T-helper 2 cell treated with Interferon-gamma antibody and Interleukin-4, amounts not matched to agents 100 ng/mL and 5 ng/mL, for 36 hours (primary cell): Measurements from ENCODE around the gene IREB2. TPM values are rescaled to one million over a fixed set of nuclear protein-coding genes. Genes with fewer than 3 reads are reported as not detected.
"Not testable (repeated sequence)": the region's sequence is repeated elsewhere in the genome, so short reads cannot be mapped to it uniquely, and the experiment has no call there.

ENCODE experiments used
- intact Hi-C: fragments of 100-400 bp; cut with micrococcal nuclease; formaldehyde crosslinking; loops from one replicate; pipeline ENCODE4 v1.15.1; 2023
- total RNA-seq: library from RNA; stranded (reverse); gene quantifications from 2 replicates; pipeline ENCODE4 v1.2.3, GENCODE V29; 2022

Gene IREB2, protein sequence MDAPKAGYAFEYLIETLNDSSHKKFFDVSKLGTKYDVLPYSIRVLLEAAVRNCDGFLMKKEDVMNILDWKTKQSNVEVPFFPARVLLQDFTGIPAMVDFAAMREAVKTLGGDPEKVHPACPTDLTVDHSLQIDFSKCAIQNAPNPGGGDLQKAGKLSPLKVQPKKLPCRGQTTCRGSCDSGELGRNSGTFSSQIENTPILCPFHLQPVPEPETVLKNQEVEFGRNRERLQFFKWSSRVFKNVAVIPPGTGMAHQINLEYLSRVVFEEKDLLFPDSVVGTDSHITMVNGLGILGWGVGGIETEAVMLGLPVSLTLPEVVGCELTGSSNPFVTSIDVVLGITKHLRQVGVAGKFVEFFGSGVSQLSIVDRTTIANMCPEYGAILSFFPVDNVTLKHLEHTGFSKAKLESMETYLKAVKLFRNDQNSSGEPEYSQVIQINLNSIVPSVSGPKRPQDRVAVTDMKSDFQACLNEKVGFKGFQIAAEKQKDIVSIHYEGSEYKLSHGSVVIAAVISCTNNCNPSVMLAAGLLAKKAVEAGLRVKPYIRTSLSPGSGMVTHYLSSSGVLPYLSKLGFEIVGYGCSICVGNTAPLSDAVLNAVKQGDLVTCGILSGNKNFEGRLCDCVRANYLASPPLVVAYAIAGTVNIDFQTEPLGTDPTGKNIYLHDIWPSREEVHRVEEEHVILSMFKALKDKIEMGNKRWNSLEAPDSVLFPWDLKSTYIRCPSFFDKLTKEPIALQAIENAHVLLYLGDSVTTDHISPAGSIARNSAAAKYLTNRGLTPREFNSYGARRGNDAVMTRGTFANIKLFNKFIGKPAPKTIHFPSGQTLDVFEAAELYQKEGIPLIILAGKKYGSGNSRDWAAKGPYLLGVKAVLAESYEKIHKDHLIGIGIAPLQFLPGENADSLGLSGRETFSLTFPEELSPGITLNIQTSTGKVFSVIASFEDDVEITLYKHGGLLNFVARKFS
- 72.8 and 78.6 TPM in 2 replicates for total RNA-seq

DNA sequence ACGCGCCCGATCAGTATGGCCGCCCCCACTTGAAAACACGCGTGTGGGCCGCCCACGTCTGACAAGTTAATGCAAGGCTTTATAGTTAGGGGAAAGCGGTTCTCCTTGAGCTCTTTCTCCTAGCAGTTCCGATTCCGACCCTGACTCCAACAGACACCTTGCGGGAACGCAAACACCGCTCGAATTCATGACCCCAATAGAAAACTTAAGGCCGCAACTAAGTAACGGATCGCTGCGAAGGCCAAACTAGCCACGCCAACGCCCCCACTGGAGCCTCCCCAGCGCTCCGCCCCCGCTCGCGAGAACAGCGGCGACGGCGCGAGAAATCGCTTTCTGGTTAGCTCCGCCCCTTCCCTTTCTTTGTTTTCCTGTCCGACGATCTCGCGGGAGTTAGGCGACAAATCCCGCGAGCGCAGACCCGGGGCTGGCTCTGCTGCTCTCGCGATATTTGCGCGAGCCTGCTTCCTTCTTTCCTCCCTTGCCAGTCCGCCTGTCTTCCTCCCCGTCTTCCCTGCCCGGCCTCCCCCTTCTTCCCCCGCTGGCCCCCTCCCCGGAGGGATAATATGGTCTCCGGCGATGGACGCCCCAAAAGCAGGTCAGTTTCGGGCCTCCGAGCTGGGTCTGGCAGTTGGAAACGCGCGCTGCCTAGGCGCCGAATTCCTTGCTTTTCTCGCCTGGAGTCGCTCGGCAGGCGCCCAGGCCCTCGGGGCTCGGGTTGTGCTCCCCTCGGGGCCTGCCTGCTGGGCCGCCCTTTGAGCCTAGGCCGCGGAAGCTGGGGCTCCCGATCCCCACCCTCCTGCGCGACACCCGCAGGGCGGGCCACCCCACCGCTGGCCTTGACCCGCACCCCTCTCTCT lies at the start of gene IREB2:
IREB2 (plus strand) TSS at position 455 of the 857 bp plus-strand sequence; CDS start at position 577, 122 bp downstream.
- intact Hi-C loops = loop anchor here (1.0 to 10.0 kb wide), 5 partner anchors 15 to 434 kb away; partner anchors contain the start of genes IDH3A, MORF4L1, PSMA4 and SKIC8

DNA sequence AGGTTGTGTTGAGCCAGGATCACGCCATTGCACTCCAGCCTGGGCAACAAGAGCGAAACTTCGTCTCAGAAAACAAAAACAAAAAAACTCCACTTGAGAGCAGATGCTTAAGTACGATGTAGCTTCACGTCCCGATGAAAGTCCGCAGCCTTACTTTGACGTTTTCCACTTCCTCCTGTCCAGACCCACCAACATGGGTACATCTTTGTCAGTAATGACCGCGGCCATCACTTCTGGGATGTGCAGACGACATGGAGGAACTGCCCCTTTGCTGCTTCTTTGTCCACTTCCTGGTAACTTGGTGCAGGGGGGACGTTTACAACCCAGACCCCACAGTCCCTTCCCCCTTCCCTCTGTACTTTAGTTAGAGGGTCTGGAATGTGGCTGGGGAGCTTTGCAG lies 49.2 kb upstream of the IREB2 start:
- intact Hi-C loops = no loop called here

DNA sequence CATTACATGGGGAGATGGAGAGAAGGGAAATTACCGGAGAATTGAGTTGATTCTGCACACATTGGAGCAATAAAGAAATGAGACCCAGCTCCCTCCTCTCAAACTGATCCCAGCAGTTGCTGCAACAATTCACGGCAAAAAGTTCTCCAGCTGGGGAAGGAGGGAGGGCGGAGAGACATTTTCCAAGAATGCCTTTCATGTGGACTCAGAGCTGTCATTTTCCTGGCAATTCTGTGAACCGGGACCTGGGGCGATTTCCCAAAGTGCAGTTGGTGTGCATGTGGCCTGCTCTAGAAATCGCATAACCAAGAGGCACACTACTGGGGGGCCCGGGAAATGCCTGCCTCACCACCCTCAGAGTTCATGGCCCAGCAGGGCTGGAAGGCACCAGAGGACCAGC lies 48.7 kb upstream of the IREB2 start:
- intact Hi-C loops = no loop called here

DNA sequence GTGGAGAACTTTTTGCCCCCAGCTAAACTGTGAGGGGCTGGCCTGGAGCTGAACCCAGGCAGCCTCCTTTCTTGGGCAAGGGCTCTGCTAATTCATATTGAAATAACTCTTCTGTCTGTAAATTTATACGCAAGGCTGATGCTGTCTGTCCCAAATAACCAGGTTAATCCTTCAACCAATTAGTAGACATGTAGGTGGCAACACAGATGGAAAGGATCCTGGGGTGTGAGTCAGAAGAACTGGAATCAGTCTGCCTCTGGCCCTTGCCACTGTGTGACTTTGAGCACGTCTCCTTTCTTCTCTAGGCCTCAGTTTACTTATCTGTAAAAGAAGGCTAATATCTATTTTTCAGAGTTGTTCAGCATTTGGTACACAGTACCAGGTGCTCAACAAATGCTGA lies 48.3 kb upstream of the IREB2 start:
- intact Hi-C loops = no loop called here

DNA sequence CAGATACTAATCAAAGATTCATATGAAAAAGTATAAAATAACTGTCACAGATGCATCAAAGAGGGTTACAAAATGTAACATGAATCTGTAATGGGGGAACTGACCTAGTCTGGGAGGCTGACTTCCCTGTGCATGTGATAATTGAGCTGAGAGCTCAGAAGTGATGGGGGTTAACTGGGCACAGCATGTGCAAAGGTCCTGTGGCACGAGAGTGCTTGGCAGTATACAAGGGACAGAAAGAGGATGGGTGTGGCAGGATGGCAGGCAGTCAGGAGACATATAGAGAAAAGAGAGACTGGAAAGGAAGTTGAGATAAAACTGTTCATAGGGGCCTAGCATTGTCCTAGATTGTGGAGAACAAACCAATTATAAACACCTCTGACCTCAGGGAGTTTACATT lies 47.8 kb upstream of the IREB2 start:
- intact Hi-C loops = no loop called here

DNA sequence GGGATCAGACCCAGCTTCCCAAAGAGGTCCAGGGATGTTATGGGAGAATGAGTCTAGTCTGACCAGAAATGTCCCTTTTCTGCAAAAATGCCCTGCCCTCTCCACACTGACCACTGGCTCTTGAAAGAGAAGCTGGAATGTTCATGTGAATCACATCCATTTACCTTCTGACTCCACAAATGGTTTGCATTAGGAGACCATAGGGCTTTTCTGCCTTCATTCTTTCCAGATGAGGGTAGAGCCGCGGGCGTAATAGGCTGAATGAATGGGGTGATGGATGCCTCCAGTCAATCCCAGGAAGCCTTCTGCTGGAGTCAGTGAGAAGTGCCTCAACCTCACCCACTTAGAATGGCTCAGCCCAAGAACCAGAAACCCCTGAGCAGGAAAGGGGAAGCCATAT lies 47.2 kb upstream of the IREB2 start:
- intact Hi-C loops = no loop called here

DNA sequence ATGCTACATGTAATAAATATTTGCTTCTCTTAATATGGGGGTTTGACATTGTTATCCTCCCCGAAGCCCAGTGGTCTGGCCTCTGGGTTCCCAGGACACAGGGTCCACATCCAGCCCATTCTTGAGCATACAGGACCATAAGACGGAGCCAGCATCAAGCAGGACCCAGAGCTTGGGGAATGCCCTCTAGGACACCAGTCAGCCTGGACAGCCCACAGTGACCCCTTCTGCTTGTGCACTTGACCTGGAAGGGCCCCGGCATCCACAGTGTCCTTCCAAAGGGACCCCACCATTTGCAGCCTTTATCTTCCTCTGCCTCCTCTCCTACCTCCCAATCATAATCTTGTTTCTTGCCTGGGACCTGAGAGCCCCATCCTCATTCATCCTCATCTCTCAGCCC lies 46.2 kb upstream of the IREB2 start:
- intact Hi-C loops = no loop called here

DNA sequence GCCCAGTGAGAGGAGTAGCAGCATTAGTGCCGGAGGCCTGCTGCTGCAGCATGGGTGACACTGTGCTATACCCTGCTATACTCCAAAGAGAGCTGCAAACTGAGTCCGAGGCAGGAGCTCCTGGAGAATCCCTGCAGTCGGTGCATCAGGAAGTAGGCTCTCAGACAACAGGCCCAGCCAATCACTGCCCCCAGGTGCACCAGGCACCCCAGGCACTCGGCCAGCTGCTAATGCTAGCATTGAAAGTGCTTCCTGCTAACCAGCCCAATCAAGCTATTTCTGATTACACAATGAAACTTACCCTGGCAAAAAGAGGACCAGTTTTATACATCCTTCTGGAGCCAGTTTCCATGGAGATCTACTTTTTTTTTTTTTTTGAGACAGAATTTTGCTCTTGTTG lies 45.6 kb upstream of the IREB2 start:
- intact Hi-C loops = no loop called here

DNA sequence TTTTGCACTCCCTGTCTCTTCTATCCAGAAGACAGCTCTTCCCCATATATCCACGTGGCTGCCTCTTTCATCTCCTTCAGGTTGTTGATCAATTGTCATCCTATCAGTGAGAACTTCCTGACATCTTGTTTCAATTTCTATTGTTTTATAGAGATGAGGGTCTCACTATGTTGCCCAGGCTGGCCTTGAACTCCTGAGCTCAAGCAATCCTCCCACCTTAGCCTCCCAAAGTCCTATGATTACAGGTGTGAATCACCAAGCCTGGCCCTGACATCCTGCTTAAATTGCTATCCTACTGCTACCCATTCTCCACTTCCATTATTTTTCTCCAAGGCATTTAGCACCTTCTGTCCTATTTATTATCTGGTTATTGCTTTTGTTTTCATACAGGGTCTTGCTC lies 44.9 kb upstream of the IREB2 start:
- intact Hi-C loops = no loop called here

DNA sequence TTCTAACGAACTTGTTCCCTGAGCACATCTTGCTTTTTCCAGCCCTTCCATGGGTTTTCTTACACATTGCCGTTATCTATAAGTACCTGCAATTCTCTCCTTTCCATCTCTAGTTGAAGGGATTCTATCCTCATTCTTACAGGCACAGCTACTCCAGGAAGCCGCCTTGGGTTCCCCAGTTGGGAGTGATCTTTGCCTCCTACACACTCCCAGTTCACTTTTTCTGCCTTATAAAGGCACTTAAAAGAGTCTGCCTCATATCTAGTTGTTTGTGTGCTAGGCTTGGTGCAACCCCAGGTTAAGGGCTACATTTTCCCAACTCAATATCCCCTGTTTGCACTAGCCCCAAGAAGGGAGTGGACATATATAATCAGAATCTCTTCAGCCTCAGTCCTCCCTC lies 44.0 kb upstream of the IREB2 start:
- intact Hi-C loops = no loop called here

DNA sequence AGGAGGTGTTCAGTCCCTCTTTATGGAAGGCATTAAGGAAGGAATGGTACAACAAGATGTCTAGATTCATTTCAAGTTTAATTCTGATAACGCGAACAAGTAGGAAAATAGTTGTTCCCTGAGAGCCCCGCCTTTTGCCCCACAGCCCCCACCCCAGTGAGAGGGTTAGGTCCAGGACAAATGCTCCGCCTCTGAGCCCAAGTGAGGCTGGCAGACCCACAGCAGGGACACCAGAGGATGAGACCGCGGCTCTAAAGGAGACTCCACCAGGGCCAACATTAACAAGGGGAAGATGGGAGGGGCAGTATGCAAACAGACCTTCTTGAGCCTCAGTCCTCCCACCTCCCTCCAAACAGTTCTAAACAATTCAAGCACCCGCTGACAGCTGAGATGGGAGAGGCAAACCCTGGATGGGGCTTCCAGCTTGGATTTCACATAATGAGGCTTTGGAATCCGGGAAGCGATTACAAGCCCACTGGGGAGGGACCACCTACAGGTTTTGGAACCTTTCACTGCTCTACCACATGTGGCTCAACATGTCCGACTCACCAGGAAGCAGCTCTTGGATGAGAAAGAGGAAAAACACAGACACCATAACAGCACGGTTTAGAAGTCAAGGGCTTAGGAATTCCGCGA lies 42.9 kb upstream of the IREB2 start:
- intact Hi-C loops = no loop called here

DNA sequence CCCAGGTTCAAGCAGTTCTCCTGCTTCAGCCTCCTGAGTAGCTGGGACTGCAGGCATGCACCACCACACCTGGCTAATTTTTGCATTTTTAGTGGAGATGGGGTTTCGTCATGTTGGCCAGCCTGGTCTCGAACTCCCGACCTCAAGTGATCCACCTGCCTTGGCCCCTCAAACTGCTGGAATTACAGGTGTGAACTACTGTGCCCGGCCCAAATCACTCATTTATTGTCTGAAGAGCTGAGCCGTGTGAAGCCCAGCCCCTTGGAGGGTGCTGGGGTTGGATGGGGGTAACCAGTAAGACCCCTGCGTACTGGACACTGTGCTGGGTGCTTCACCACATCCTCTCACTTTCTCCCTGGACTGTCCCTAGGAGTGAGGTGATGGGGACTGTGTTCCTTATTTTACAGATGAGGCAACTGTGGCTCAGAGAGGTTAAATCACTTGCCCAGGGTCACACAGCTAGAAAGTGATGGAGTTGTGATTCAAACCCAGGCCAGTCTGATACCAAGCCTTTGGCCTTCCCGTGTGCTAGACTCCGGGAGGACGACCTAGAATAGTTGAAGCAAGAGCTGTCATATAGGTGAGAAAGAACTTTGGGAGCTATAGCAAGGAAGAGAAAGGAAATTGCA lies 41.7 kb upstream of the IREB2 start:
- intact Hi-C loops = no loop called here

DNA sequence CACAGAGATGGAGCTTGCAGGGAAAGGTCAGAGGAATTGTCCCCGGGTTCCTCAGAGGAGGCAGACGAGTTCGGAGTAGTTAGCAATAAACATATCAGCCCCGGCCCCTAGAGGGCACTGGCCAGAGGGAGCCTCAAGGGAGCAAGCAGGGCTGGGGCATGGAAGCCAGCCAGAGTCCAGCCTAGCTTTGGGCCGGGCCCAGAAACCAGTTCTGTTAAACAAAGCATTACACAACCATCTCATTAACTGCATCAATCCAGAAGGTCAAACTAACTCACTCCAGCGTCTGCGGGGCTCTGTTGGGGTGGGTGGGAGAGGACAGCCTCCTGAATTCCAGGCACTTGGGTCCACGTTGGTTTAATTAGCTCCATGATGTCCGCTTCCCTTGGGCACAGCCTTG lies 41.0 kb upstream of the IREB2 start:
- intact Hi-C loops = no loop called here

DNA sequence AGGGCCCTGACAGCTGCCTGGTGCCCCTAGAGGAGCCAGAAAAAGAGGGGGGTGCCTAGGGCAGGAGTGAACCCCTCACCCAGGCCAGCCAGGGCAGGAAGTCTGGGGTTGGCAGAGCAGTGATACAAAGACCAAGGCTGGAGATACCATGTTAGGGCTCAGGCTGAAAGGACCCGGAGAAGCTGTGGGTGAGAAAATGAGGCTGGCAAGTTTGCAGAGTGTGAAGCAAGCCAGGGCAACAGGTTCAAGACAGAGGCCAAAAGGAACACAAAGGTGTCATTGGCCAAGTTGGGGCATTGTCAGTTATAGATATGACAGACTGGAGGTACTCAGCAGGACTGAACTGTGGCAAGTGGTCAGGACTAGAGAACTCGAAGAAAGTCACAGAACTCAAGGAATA lies 40.6 kb upstream of the IREB2 start:
- intact Hi-C loops = no loop called here

DNA sequence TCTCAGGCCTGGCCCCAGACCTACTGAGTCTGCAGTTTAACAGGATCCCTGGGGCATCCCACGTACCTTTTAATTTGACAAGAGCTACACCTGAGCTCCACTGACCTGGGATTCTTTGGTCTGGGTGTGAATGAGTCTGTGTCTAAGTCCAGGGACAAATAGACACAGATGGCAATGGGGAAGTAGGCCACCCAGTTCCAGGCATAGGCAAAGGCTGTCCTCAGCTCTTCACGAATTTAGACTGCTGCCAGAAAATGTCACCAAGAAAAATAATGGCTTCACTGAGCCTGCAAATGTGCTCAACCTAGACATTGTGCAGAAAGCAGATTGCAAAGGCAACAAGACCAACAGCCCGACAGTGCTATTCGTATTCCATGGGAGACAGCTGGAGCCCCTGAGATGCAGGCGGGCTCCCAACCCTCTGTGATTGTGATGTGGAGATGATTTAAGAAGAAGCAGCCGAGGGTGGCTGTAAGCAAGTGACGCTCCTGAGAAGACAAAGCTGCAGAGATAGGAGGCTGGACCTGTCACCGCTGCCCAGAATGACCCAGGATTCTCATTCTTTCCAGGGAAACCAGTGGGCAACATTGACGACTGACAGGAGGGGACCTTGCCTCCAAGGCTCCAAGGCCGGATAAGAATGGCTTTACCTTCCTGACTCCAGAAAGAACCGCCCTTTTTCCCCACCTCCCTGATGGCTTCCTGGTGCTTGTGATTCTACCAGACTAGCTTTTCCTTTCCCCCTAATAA lies 39.8 kb upstream of the IREB2 start:
- intact Hi-C loops = no loop called here

DNA sequence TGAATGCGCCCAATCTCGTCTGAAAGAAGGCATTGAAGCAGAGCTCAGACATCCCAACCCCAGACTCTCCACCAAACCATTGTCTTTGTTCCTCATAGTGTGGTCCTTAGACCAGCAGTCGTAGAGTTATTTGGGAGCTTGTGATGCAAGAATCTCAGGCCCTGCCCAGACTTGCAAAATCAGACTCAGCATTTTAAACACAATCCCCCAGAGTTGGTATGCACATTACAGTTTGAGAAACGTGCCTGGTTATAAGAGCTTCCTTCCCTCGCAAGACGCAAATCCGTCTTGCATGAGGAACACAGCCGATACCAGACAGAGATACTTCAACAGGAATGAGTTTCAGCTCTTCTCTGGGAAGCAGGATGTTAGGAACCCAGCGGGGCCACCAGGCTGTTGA lies 38.9 kb upstream of the IREB2 start:
- intact Hi-C loops = no loop called here

DNA sequence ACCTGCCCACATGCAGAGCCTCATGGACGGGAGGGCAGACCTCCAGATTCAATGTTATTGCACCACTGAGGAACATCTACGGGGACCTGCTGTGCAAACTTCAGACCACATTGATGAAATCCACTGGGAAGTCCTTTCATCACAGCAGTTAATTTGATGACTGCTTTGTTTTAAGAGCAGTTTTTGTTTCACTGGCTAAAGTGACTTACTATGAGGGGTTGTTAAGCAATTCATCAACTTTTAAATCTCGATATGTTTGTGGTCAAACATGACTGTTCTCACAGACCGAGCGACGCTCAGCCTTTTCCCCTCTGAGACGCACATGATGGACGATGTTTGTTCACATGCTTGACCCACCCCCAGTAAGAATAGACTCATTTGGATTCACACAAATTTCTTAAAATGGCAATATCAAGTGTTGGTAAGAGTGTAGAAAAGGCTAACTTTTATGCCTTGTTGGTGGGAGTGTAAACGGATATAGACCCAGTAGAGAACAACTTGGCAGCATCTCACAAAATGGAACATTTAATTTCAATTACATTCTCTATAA lies 35.9 kb upstream of the IREB2 start:
- intact Hi-C loops = no loop called here

DNA sequence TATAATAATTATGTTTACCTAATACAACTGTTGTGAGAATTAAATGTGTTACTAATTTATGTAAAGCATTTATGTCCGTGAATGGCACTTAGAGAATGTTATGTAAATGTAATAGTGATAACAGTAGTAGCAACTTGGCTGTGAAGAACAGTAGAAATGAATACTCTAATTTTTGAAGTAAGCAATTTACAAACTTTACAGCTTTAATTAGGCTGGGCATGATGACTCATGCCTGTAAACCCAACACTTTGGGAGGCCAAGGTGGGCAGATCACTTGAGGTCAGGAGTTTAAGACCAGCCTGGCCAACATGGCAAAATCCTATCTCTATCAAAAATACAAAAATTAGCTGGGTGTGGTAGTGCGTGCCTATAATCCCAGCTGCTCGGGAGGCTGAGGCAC lies 33.9 kb upstream of the IREB2 start:
- intact Hi-C loops = no loop called here

DNA sequence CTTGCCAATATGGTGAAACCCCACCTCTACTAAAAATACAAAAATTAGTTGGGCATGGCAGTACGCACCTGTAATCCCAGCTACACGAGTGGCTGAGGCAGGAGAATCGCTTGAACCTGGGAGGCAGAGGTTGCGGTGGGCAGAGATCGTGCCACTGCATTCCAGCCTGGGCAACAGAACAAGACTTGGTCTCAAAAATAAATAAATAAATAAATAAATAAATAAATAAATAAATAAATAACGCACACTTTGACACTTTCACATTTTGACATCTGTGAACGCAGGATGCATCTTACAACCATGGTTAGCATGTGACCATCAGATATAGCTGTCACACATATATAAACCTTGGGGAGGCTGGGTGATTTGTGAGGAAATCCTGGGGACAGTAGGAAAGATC lies 33.2 kb upstream of the IREB2 start:
- intact Hi-C loops = not testable (repeated sequence)
